GM06990 (cell line): ENCODE measurements around the gene MSANTD2.

ENCODE experiments used
- DNase-seq: peaks from one replicate; pipeline ENCODE4 v3.0.0-alpha.2; 2011; ENCODE audit not compliant: insufficient read length; ENCODE audit errors: extremely low read depth
- H3K27me3 ChIP-seq: replicated peaks from 2 replicates; pipeline ENCODE4 v1.6.0; 2011; ENCODE audit warnings: low read length; ENCODE audit not compliant: control insufficient read depth, insufficient read depth
- H3K36me3 ChIP-seq: 2 replicates; pipeline ENCODE4 v1.5.1; 2011; ENCODE audit warnings: low read length; ENCODE audit not compliant: control insufficient read depth, insufficient read depth
- H3K4me3 ChIP-seq: replicated peaks from 2 replicates; pipeline ENCODE4 v1.5.1; 2011; ENCODE audit warnings: low read depth, mild to moderate bottlenecking, control low read depth, low read length
- TF ChIP-seq, protein P1 (sequence below): IDR thresholded peaks from 2 replicates; pipeline ENCODE4 v1.5.1; 2011; ENCODE audit warnings: low read length, control low read depth, mild to moderate bottlenecking, inconsistent platforms; ENCODE audit not compliant: insufficient read depth, poor library complexity, severe bottlenecking

The MSANTD2 gene

DNA sequence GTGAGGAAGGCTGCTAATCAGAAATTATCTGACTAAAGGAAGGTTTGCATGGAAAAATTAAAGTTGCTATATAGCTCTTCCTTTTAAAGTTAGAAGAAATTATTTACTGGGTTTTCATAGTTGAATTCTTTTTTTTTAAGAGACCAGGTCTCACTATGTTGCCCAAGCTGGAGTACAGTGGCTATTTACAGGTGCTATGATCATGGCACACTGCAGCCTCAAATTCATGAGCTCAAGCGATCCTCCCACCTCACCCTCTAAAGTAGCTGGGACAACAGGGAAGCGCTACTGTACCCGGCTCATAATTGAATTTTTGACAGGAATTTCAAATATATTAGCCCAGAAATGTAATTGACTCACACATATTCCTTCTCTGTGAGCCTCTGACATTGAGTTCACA lies 3.9 kb downstream of the MSANTD2 start:
- no peak for DNase-seq
- Histone ChIP-seq H3K36me3 (no peaks in the 10 kb centered on the region), H3K27me3 (no peaks in the 10 kb centered on the region), H3K4me3 (no peak overlapping the region)
- TF ChIP-seq, protein P1, sequence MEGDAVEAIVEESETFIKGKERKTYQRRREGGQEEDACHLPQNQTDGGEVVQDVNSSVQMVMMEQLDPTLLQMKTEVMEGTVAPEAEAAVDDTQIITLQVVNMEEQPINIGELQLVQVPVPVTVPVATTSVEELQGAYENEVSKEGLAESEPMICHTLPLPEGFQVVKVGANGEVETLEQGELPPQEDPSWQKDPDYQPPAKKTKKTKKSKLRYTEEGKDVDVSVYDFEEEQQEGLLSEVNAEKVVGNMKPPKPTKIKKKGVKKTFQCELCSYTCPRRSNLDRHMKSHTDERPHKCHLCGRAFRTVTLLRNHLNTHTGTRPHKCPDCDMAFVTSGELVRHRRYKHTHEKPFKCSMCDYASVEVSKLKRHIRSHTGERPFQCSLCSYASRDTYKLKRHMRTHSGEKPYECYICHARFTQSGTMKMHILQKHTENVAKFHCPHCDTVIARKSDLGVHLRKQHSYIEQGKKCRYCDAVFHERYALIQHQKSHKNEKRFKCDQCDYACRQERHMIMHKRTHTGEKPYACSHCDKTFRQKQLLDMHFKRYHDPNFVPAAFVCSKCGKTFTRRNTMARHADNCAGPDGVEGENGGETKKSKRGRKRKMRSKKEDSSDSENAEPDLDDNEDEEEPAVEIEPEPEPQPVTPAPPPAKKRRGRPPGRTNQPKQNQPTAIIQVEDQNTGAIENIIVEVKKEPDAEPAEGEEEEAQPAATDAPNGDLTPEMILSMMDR = no peak

DNA sequence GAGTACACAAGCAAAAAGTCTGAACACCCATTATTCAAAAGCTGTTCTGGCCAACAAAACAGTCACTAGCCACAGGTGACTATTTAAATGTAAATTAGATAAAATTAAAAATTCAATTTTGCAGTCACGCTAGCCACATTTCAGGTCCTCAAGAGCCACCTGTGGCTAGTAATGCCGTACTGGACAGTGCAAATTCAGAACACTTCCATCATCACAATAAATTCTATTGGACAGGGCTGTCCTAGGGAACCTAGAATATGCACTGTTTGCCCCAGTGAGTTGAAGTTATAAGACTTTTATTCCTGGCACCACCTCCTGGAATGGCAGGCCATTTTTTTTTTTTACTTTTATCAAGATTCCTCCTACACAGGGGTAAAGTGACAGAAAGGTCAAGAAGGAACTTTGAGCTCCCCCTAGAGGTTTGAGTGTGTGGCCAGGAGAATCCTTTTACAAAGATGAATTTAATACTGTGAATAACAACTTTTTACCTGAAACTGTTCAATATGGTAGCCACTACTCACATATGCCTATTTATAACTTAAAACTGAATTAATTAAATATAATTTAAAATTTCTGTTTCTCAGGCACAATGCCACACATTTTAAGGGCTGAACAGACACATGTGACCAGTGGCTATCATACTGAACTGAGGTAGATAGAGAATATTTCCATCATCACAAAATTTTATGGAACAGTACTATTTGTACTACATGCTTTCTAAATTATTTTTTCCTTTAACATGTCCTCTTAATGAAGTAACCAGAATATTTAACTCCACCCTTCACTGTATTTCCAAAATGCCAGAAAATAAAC lies 6.5 kb downstream of the MSANTD2 start:
- TF ChIP-seq, protein P1 = peak; percentile 81
- Histone ChIP-seq H3K27me3 (no peaks in the 10 kb centered on the region), H3K4me3 (no peak overlapping the region), H3K36me3 (no peaks in the 10 kb centered on the region)
- DNase-seq = peak; percentile 16

DNA sequence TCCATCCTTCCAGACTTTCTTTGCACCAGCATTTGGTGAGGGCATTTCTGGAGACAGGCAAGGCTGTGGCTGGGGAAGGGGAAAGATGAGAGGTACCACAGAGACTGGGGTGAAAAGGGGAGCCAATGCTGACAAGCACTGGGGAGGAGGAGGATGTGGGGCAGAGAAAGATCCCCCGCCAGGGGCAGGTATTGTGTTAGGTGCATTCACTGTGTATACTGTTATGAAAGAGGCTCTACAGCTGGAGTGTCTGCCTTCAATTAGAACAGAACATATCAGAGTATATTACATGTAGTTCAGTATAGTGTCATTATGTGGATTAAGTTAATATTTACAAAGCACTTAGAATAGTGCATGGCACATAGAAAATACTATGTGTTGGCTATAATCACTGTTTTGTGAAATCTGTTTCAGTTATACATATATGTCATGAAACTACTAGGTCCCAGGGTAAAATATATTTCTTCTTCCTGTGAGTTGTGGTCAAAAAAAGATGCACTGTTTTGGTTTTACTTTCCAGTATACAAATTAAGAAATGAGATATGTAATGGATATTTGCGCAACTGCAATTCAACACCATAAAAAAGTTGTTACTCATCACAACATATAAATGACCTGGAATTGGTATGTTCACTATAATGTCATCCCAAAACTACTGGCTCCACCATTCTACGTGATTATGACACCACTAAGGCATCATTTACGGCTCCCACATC lies 8.4 kb downstream of the MSANTD2 start:
- TF ChIP-seq, protein P1 = no peak
- no peak overlapping the region; the same call in 1 of the 2 replicates for H3K4me3 ChIP-seq
- H3K27me3 ChIP-seq = no peaks in the 10 kb centered on the region
- H3K36me3 ChIP-seq = no peaks in the 10 kb centered on the region
- no peak for DNase-seq

DNA sequence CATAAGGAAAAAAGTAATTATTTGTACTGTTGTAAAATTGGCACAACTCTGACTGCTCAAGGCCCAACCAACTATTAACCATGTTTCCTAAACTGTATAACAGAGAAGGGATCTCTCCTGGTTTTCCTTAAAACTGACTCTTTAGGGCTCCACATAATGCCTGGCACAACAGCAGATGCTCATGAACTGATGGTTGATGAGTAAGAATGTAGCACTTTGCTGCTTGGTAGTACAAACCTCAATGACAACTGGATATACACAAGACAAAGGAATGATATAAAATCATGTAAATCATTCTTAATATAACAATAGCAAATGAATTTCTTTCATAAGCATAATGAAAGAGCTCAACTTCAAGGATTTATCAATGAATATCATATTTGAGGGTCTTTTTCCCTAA lies 11.7 kb downstream of the MSANTD2 start:
- TF ChIP-seq, protein P1 = no peak
- Histone ChIP-seq H3K27me3 (no peaks in the 10 kb centered on the region), H3K4me3 (no peak overlapping the region), H3K36me3 (no peaks in the 10 kb centered on the region)
- no peak for DNase-seq

DNA sequence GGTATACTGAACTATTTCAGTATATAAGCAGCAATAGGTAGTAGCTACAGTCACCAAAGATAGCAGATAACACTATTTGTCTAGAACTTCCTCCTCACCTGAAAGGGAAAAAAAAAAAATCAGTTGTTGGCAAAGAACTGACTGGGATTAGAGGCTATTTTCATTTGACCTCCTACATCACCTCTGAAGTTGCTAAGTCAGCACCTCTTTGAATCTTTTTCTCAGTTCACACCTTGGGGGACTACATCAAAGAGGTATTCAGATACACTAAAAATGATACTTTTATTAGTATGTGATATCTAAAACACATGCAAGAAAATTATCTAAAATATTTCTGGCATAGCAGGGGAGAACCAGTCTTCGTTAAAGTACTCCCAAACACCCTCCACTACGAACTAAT lies 16.2 kb downstream of the MSANTD2 start:
- Histone ChIP-seq H3K27me3 (no peaks in the 10 kb centered on the region), H3K36me3 (no peaks in the 10 kb centered on the region), H3K4me3 (no peak overlapping the region)
- TF ChIP-seq, protein P1 = no peak
- DNase-seq = no peak
